Measurements from ENCODE around the gene CLIC4.
A peak's percentile ranks its signal among the peaks of the same experiment; 100 is the strongest.

CLIC4 gene

GRCh38 chr1:24856787-24857506 lies 111.7 kb downstream of the CLIC4 start:
- no peak for TF ChIP-seq MYC (IDR thresholded peaks at IDR 0.05; ENCODE audit: low read depth, low read length)
- no peak for TF ChIP-seq POLR2A (IDR thresholded peaks at IDR 0.05; ENCODE audit: extremely low read depth, insufficient read length)
- DNase-seq (ENCODE audit: low read depth): no peak
- H3K4me3 ChIP-seq (ENCODE audit: low read depth, low read length): no peak overlapping the region

GRCh38 chr1:24857507-24858133 lies 112.4 kb downstream of the CLIC4 start:
- peak; percentile 48 for DNase-seq (ENCODE audit: low read depth)
- TF ChIP-seq CTCF (IDR thresholded peaks at IDR 0.05; ENCODE audit: low read depth, low read length) (peak; percentile 11), MAX (IDR thresholded peaks at IDR 0.05; ENCODE audit: low read depth, low read length) (no peak)
- H3K4me3 ChIP-seq (ENCODE audit: low read depth, low read length): no peak overlapping the region

- no peak overlapping the region for H3K4me3 ChIP-seq (ENCODE audit: low read depth, low read length)
- TF ChIP-seq MAX (IDR thresholded peaks at IDR 0.05; ENCODE audit: low read depth, low read length): no peak
- TF ChIP-seq MYC (IDR thresholded peaks at IDR 0.05; ENCODE audit: low read depth, low read length): no peak
- no peak for TF ChIP-seq POLR2A (IDR thresholded peaks at IDR 0.05; ENCODE audit: extremely low read depth, insufficient read length)
- TF ChIP-seq CTCF (IDR thresholded peaks at IDR 0.05; ENCODE audit: low read depth, low read length): no peak
- DNase-seq (ENCODE audit: low read depth): no peak
Observed at GRCh38 chr1:24858277-24858676, 113.0 kb downstream of the CLIC4 start.

GRCh38 chr1:24859063-24860010 lies 114.1 kb downstream of the CLIC4 start:
- H3K4me3 ChIP-seq (ENCODE audit: low read depth, low read length): no peak overlapping the region
- no peak for DNase-seq (ENCODE audit: low read depth)
- TF ChIP-seq POLR2A (IDR thresholded peaks at IDR 0.05; ENCODE audit: extremely low read depth, insufficient read length) (no peak), MYC (IDR thresholded peaks at IDR 0.05; ENCODE audit: low read depth, low read length) (no peak), CTCF (IDR thresholded peaks at IDR 0.05; ENCODE audit: low read depth, low read length) (no peak), MAX (IDR thresholded peaks at IDR 0.05; ENCODE audit: low read depth, low read length) (no peak)

GRCh38 chr1:24860841-24861240 lies 115.6 kb downstream of the CLIC4 start:
- TF ChIP-seq MYC (IDR thresholded peaks at IDR 0.05; ENCODE audit: low read depth, low read length) (no peak), CTCF (IDR thresholded peaks at IDR 0.05; ENCODE audit: low read depth, low read length) (no peak), MAX (IDR thresholded peaks at IDR 0.05; ENCODE audit: low read depth, low read length) (no peak), POLR2A (IDR thresholded peaks at IDR 0.05; ENCODE audit: extremely low read depth, insufficient read length) (no peak)
- DNase-seq (ENCODE audit: low read depth): no peak
- H3K4me3 ChIP-seq (ENCODE audit: low read depth, low read length): no peak overlapping the region

All from NB4 (cell line).